CD4-positive, alpha-beta T cell treated with Interleukin-10 for 1 hour (primary cell): ENCODE measurements around the gene DNAJC15.

Source experiments
- DNase-seq: peaks from one replicate; pipeline ENCODE4 v3.0.0-alpha.2; 2020

The DNAJC15 gene

DNA sequence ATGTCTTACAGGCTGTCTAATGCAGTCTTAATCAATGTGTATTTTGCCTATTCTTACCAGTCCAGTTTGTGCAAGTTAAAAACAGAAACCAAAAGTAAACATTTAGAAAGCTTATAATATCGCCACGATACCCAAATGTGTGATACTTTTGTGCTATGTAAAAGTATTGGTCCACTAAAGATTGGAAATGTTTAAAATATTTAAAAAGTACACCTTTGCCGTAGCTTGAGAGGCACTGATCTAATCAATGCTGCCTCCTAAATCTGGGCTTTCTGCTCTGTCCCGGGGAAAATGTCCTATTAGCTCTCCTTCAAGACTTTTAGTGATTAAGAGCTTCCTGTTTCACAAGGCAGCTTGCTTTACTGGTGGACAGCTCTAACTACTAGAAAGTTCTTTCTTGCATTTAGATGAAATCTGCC, 64.7 kb downstream of the DNAJC15 start:
- peak; percentile 28 for DNase-seq

DNA sequence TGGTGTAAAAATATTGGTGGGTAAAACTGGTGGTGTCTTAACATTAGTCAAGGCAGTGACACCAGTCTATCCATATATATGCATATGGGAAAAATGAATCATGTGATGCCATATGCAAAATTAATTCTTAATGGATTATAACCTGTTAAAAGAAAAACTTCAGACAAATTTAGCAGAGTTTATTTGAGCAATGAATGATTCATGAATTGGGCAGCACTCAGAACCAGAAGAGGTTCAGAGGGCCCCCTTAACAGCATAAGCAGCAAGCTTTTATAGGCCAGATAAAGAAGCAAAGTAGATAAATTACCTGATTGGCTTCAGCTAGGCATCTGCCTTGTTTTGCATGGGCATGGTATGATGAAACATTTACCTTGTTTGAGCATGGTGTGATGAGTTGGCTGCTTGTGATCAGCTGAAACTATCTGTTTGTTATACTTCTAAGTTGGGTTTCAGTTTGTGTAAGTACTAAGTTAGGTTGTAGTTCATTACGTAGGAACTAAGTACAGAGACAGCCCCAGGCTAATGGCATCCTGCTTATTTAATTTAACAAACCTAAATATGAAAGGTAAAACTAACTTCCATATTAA, 66.6 kb downstream of the DNAJC15 start:
- no peak for DNase-seq

DNA sequence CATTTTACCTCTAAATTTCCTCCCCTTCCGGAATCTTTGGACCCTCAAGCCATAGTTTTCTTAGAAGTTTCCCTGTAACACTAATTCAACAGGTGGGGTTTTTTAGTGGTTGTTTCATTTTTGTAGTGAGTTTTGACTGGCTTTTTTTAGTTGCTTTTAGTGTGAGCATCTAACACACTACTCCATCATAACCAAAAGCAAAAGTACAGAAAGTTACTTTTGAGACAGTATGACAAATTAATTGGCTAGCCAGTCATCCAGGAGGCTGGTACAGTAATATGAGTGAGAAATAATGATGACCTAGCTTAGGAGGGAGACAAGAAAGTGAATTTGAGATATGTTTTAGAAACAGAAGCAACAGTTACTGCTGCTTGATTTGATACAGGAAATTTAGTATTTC, 71.5 kb downstream of the DNAJC15 start:
- no peak for DNase-seq

DNA sequence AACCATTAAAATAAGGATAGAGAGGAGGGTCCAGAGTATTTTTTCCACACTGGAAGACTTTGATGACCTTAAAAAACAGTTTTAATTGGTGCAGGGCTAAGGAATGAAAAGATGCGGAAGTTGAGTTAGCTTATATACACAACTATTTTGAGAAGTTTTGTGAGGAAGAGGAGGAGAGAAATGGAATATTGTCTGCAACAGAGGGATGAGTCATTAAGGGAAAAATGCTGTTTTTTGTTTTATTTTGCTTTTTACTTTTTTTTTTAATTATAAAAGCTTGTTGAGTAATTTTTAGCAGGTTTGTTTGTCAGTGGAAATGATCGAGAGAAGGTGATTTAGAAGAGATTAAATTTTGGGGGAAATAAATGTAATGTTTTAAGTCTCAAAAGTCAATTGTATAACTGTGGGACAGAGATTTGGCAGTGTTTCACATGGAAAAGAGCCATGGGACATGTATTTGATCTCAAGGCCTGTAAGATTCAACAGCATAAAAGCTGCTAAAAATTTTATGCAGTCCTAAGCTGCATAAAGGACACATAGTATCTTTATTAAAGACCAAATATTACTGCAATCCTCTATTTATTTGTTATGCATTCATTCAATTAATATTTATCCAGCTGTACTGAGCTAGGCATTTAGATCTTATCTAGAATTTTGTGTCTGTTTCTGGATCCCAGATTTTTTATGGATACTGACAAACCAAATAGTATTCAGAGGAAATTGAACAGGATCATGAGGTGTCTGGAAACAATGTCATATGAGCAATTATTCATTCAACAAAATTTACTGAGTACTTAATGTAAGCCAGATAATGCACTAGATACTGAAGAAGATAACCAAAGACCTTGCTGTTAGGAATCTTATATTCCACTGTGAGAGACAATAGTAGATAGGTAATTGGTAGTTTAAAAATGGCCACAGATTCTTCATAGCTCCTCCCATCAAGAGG, 72.7 kb downstream of the DNAJC15 start:
- DNase-seq, result no peak

DNA sequence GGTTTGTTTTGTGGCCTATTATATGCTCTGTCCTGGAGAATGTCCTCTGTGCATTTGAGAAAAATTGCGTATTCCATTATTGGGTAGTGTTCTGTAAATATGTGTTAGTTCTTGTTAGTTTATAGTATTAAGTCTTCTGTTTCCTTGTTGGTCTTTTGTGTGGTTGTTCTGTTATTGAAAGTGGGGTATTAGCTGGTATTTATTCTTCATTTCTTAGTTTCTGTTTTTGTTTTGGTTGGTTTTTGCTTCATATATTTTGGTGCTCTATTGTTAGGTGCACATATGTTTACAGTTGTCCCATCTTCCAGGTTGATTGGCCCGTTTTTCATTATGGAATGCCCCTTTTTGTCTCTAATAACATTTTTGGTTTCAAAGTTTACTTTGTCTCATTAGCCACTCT, 77.3 kb downstream of the DNAJC15 start:
- no peak for DNase-seq

DNA sequence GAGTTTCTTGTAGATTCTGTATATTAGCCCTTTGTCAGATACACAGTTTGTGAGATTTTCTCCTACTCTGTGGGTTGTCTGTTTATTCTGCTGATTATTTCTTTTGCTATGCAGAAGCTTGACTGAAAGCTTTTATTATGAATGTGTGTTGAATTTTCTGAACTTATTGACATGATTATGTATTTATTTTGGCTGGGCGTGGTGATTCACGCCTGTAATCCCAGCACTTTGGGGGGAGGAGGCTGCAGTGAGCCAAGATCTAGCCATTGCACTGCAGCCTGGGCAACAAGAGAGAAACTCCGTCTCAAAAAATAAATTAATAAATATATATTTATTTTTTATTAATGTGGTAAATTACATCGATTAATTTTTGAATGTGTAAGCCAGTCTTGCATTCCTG, 78.9 kb downstream of the DNAJC15 start:
- DNase-seq, result no peak

DNA sequence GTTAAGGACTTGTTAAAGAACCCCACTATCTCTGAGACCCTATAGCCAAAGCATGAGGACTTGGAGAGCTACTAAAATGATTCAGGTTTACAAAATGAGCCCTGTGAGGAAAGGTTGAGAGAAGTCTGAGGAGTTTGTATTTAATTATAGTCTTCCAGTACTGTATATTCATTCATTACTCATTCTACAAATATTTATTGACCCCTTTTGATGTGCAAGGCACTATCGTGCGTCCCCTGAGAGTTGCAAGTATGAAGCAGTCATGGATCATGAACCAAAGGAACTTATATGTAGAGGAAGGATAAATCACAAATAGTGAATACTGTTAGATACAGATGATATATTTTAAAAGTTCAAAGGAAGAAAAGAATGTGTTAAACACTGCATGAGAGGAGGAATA, 84.4 kb downstream of the DNAJC15 start:
- no peak for DNase-seq

DNA sequence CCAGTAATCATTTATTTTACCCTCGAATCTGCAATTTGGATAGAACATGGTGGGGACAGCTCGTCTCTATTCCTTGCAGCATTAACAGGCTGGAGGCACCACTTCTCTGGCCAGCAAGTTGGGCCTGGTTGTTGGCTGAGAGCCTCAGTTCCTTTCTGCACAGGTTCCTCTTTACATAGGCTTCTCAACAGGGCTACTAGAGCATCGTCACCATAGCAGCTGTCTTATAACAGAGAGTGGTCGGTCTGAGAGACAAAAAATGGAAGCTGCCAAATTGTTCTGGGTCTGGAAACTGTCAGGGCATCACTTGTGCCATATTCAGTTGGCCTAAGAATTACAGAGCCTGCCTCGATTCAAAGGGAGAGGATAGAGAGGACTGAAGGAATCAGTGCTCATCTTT, 86.7 kb downstream of the DNAJC15 start:
- DNase-seq, result no peak

DNA sequence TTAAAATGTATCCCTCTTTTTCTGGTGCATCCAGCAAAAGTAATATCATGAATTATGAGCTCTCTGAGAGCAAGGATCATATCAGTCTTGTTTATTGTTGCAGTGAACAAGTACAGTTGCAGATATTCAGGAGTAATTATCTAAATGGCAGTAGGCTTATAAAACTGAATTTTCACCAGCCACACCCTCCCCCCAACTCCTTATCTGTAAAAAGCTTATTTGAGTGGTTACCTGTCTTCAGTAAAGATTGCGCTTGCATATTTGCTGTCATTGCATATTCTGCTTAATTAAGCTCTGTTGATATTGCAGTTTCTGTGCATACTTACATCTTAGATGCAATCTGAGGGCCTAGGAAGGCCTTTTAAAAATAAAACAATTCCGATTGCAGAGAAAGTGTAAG, 87.3 kb downstream of the DNAJC15 start:
- no peak for DNase-seq

DNA sequence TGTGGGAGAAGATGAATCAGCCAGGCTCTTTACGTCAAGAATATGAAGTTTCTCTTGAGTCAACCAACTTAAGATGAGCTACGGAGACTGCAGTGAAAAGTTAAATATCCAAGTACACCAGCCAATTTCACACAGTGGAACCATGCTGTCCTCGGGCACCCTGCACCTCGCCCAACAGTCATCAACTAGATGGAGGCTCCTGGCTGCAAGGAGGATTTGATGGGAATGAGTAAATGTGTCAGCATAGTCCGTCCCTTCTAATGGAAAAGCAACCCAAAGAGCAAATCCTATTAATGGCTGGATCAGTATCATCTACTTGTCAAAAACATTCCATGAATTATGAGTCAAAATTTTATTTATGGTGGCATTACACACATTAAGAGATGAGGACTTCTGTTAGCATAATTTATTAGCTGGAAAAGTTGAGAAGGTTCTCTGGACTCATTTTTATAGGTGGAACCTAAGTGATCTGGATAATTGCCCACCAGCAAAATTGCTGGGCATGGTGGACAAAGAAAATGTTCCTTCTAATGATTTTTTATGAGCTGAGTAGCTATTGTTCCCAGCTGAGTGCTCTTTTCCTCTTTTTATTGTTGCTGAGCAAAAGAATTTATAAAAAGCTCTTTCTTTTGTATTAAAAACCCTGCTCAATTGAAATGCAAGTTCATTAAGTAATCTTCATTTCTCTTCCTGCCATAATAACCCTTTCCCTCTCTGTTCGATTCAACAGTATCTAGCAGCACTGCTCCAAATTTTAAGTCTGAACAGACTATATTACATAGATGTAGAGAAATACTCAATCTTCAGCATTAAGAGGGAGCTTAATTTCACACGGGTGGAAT, 88.4 kb downstream of the DNAJC15 start:
- DNase-seq, result no peak

DNA sequence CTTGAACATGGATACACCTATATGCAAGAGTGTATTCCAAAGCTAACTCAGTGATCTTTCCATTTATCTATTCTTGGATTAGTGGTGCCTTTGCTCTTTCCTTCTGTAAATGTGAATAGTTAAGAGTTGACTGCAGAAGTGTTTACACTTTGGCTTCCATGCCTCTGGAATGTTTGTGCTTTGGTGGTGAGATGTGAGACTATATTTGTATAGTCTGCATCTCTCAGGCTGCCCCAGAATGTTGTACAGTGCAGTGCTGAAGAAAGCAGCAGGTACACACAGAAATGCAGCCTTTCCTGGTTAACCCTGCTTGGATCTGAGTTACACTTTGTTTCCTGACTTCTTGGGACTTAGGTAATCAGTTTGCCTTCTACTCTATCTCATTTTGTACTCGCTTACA, 90.2 kb downstream of the DNAJC15 start:
- DNase-seq, result no peak

DNA sequence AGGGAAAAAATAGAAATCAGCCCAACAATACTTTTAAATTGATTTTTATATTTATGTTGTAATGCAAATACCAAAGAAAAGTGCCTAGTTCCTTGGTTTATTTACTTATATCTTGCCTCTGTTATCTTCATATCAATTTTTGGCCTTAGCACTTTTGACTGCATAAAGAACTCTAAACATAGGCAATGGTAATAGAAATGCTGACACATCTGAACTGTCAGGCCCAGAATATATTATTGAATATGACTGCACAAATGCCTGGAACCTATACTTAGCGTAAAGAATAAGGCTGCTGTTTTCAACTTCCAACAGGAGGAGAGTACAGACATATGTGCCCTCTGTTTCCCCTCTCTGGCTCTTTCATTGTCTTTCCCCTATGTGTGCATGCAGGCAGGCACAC, 91.1 kb downstream of the DNAJC15 start:
- DNase-seq, result no peak

DNA sequence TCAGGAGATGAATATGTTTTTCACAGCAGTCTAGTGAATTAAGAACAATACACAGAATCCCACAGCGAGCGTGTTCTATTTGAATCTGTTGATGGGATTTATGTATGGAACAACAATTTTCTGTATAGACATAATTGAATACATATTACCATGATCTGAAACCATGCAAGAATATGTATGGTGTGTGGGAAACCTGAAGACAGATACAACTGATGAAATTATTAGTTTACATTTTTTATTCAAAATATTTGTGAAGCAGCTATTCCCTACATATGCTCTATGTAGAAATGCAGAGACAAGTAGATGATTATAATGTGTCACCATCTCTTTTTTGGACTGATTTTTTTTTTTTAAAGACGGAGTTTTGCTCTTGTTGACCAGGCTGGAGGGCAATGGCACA, 91.8 kb downstream of the DNAJC15 start:
- DNase-seq, result no peak

DNA sequence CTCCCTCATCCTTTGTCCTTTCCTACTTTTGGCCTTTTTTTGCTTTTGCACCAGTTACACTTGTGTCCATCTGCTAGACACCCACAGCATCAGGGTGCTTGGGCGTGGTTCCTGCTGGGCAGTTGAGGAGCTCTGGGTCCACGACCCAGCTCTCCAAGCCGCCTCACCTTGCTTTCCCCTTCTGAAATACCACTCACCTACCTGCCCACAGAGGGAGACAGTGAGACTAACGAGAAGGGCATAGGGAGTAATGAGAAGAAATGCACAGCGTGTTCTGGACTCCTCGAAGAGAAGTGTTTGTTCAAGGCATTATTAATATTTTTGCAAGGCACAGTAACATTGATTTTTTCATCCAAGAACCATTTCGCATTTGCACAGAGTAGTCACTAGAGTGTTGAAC, 92.9 kb downstream of the DNAJC15 start:
- DNase-seq, result no peak

DNA sequence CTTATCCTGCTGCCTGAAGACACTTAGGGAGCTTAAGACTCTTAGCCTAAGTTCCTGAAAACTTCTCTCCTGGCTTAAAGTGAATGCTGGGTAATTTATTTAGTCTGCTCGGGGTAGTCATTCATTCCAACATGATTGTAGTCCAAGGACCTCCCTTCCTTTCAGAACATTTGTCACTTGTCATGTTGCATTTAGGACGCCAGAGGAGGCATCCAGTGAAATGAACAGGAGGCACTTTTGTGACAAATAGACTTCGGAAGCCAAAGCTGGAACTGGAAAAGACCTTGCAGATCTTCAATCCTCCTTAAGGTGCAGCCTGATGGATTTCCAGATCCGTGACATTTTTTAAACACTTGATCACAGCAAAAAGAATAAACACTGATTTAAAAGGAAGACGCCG, 95.1 kb downstream of the DNAJC15 start:
- no peak for DNase-seq

DNA sequence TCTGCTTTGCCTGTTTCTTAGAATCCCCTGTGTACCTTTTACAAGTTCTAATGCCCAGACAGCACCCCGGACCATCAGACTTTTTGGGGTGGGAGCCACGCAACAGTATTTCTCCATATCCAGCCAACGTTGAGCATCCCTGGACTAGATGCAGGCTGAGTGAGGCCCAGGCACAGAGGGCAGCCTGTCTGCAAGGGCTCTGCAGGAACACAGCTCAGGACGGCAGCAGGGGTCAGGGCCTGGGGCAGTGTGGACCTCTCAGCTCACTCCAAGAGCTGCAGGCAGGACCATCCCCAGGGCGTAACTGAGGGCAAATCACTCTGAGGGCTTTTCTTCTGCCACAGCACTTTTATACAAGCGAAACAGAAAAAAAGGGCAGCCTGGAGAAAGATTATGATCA, 95.8 kb downstream of the DNAJC15 start:
- DNase-seq, result no peak

DNA sequence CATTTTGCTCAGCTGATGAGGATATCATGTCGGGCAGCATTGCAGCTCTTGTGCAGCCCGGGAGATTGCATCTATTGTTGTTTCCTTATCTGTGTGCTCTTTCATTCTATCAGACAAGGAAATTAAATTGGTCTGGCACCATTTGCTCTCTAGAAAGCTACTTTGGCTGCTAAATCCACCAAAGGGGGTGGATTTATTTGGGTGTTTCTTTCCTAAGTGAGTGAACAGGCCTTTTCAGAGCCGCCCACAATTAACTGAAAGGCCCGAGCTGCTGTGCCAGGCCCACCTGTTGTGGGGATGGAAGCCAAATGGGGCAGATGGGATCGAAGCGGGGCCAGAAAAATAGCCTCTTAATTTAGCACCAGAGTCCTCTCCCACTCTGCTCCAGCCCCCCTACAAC, 99.4 kb downstream of the DNAJC15 start:
- DNase-seq, result no peak

DNA sequence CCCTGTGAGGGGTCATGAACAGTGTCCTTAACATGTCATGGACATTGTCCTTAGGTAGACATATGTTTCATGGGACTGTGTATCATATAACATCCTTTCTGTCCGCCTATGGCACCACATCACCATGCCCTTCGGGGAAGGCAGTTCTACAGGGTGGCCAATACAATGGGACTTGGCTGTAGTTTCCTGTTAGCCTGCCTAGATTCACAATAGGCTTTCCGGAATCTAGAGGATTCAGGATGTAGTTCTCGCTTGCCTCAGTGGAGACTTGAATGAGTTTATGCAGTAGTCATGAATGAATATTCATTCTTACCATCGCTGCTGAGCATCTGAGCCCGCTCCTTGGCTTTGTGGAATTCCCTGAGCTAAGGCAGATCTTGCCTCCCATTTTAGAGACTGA, 100.5 kb downstream of the DNAJC15 start:
- DNase-seq, result no peak

DNA sequence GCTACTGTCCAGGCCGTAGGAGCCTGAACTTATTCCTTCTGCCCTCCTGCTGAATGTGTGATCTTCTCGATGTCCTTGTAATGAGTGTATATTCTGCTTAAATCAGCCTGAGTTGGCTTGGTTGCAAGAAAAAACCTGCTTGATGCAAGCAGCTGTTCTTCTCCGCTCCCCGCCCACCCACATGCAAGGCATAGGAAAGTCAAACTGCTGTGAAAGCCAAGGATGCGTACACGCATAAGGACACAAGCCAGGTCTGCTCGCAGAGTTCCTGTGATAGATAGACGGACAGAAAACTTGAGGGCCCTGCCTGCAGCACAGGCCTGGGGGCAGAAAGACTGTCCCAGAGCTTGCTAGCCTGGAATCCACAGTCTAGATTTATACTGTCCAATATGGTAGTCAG, 101.1 kb downstream of the DNAJC15 start:
- DNase-seq, result no peak

DNA sequence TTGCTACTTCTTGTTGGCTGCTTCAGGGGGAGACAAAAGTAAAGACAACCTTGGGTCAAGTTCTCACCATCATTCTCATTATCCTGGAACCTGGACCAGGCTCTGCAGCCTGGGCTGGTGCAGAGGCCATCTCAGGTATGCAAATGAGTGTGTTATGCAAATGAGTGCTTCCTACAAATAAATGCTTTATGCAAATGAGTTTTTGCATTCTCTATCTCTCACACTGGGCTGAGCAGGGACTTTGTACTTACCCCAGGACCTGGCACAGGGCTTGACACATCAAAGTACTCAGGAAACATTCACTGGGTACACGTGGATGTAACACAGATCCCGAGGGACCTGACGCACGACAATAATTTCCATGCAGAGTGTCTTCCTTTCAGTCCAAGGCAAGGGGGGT, 103.0 kb downstream of the DNAJC15 start:
- DNase-seq, result no peak

DNA sequence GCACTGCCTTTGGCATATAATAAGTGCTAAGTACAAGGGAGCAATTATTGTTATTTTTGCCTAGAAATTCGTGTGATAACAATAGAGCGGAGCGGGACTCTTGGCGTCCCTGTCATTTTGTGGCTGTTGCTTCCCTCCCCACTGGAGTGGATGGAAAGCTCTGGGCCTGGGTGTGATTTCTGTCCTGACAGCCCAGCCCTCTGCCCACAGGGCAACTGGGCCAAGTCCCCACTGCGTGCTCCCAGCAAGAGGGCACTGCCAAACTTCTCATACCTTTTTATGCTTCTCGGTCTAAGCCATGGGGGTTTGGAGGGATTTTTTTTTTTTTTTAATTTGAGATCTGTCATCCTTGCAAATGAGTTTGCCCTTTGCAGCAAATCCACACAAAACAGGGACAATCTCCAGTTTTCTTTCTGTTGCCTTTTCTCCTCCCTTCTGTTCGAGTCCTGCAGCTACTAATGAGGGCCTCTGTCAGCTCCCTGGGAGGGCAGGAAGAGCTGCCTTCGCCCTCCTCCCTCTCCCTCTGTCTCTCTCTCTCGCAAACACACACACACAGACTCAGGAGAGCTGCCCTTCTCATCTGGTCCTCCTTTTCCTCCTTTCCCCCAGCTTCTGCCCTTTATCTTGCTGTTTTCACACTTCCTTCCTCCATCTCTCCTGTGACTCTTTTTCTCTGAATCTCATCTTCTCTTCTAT, 103.9 kb downstream of the DNAJC15 start:
- no peak for DNase-seq

DNA sequence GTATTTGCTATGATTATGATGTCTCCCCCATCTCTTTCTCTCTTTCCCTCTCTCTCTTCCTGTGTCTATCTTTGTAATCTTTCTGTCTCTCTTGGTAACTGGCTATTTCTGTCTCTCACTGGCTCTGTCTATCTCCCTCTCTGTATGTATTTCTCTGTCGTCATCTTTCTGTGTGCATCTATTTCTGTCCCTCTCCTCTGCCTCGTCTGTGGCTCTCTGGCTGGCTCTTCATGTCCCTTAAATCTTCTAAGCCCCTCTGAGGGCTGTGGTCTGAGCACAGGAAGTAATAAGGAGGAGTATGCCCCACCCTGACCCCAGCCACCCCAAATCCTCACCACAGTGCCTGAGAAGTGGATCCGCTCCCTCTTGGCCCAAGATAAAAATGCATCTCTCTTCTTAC, 104.4 kb downstream of the DNAJC15 start:
- DNase-seq, result no peak

DNA sequence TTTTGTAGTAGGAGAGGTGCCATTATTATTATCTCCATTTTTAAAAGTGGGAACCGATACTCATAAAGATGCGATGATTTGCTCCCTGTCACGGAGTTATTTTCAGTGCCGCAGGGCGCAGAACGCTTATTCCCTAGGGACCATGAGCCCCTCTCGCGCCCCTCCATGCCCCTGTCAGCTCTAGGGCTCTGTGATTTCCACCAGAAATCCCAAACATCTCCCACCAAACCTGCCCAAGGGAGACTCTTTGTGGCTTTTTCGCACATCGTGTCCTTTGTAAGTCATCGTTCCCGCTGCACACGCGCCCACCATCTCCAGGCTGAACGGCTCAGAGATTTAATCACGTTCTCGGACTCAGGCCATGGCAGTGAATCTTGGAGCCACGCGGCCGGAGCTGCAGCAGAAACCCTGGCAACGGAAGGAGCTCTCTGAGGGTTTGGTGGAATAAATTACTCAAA, 105.1 kb downstream of the DNAJC15 start:
- DNase-seq, result no peak
